Sigmoid colon (tissue), 4 donors: ENCODE measurements around the gene PSMC6.

ENCODE experiments used
- EP300 ChIP-seq, 4 donors: sonication (generic); formaldehyde crosslinking; IDR thresholded peaks; one replicate each; pipeline ENCODE4 v1.6.1; 2017; ENCODE audit warnings: antibody characterized with exemption in 4 of 4
- POLR2A ChIP-seq, 2 donors: fragments of 450-650 bp; IDR thresholded peaks; one replicate each; pipeline ENCODE4 v1.6.1; 2016; ENCODE audit warnings: antibody characterized with exemption in 2 of 2, mild to moderate bottlenecking in 2 of 2, moderate library complexity in 2 of 2
- TF ChIP-seq, protein P1 (sequence below), 4 experiments: fragments of 450-650 bp in 3 of 4; fragments of 200-600 bp in 1 of 4; IDR thresholded peaks; one replicate each; pipeline ENCODE4 v1.5.1; 2016 to 2019; ENCODE audit warnings: antibody characterized with exemption in 4 of 4, mild to moderate bottlenecking in 3 of 4, moderate library complexity in 2 of 4

DNA sequence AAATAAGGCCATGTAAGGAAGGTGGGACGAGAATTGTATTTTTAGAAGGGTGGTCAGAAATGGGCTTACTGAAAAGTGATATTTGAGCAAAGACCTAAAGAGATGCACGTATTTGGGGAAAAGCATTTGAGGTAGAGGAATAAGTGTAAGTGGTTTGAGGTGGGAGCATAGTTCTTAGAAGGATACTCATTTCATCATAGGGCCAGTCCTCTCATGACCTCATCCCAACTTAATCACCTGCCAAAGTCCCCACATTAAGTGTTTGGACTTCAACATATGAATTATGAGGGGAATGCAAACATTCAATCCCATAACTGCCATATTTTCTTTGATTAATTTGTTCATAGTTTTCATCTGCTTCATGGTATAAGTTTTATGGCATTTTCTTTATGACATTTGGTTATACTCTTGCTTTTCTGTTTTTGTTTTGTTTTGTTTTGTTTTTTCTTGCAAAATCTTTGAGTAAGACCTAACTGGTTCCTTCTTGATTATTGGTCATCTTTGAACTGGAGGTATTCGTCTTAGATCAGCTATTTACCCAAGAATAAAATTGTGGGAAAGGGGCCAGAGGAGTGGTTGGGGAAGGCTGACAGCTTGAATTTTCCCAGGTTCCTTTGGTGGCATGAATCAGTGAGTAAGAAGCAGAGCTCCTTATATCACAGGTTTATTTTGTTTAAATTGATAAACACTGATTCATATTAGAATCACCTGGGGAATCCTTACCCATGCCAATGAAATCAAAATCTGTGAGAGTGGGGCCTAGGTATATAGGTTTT, 60.2 kb downstream of the PSMC6 start:
- TF ChIP-seq POLR2A (IDR thresholded peaks at IDR 0.05) (no peak), EP300 (IDR thresholded peaks at IDR 0.05) (no peak)
- TF ChIP-seq, protein P1, sequence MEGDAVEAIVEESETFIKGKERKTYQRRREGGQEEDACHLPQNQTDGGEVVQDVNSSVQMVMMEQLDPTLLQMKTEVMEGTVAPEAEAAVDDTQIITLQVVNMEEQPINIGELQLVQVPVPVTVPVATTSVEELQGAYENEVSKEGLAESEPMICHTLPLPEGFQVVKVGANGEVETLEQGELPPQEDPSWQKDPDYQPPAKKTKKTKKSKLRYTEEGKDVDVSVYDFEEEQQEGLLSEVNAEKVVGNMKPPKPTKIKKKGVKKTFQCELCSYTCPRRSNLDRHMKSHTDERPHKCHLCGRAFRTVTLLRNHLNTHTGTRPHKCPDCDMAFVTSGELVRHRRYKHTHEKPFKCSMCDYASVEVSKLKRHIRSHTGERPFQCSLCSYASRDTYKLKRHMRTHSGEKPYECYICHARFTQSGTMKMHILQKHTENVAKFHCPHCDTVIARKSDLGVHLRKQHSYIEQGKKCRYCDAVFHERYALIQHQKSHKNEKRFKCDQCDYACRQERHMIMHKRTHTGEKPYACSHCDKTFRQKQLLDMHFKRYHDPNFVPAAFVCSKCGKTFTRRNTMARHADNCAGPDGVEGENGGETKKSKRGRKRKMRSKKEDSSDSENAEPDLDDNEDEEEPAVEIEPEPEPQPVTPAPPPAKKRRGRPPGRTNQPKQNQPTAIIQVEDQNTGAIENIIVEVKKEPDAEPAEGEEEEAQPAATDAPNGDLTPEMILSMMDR (IDR thresholded peaks at IDR 0.05) = no peak
